Choroid plexus epithelial cell (primary cell): Measurements from ENCODE around the gene ZFP2.
A peak's percentile ranks its signal among the peaks of the same experiment; 100 is the strongest.
"Not testable (repeated sequence)": the region's sequence is repeated elsewhere in the genome, so short reads cannot be mapped to it uniquely, and the experiment has no call there.

Experiments
- DNase-seq: peaks from one replicate; pipeline ENCODE4 v3.0.0-alpha.2; 2010; ENCODE audit warnings: low read depth
- H3K4me3 ChIP-seq: 2 replicates; pipeline ENCODE4 v1.5.1; 2011; ENCODE audit warnings: low read depth, mild to moderate bottlenecking, control low read depth, low read length, moderate library complexity
- CTCF ChIP-seq: conservative IDR thresholded peaks from 2 replicates; pipeline ENCODE4 v1.5.1; 2011; ENCODE audit warnings: low read depth, mild to moderate bottlenecking, control low read depth, inconsistent platforms, low read length, moderate library complexity

Gene ZFP2

GRCh38 chr5:178895615-178896571 lies at the start of gene ZFP2:
ZFP2 (plus strand) TSS chr5:178895913; CDS start chr5:178931314, 35,401 bp downstream.
- peak; percentile 57 for DNase-seq
- no peak for TF ChIP-seq CTCF
- H3K4me3 ChIP-seq, result peak within 1 kb of the TSS; percentile 82

- no peak overlapping the region for H3K4me3 ChIP-seq
- no peak for DNase-seq
- TF ChIP-seq CTCF, result no peak
Measured at GRCh38 chr5:178849316-178849715, 46.4 kb upstream of the ZFP2 start.

- TF ChIP-seq CTCF, result no peak
Measured at GRCh38 chr5:178851951-178852350, 43.8 kb upstream of the ZFP2 start.

GRCh38 chr5:178854284-178854683 lies 41.4 kb upstream of the ZFP2 start:
- no peak for TF ChIP-seq CTCF
- no peak overlapping the region for H3K4me3 ChIP-seq
- DNase-seq, result no peak

More at GRCh38 chr5:178851951-178852350, 43.8 kb upstream of the ZFP2 start:
- no peak overlapping the region for H3K4me3 ChIP-seq
- DNase-seq, result no peak

- peak within 1 kb of the TSS; percentile 79 for H3K4me3 ChIP-seq
- DNase-seq, result peak; percentile 97
- peak; percentile 29 for TF ChIP-seq CTCF
Measured at GRCh38 chr5:178859625-178860521, 35.8 kb upstream of the ZFP2 start, which contains the start of gene ZNF354B. ZNF354B (plus strand) TSS chr5:178859953; CDS start chr5:178861048, 1,095 bp downstream.

- peak overlapping the region; percentile 79 for H3K4me3 ChIP-seq
- DNase-seq, result not testable (repeated sequence)
Measured at GRCh38 chr5:178860615-178861014, 35.1 kb upstream of the ZFP2 start.

- DNase-seq, result no peak
- no peak overlapping the region for H3K4me3 ChIP-seq
- TF ChIP-seq CTCF, result no peak
Measured at GRCh38 chr5:178861627-178862026, 34.1 kb upstream of the ZFP2 start.
